GM23248 (cell line): ENCODE measurements around the gene RHOC. TPM values are rescaled to one million over a fixed set of nuclear protein-coding genes. Genes with fewer than 3 reads are reported as not detected.

Source experiments
- DNase-seq: peaks from one replicate; pipeline ENCODE4 v3.0.0-alpha.2; 2015
- H2AFZ ChIP-seq: fragments of 200-600 bp; sonication (generic); 2 replicates; pipeline ENCODE4 v1.6.1; 2016; ENCODE audit warnings: antibody characterized with exemption
- H3F3A ChIP-seq: fragments of 200-600 bp; sonication (generic); 2 replicates; pipeline ENCODE4 v1.6.1; 2016; ENCODE audit warnings: mild to moderate bottlenecking, antibody characterized with exemption, mixed run types; ENCODE audit not compliant: insufficient read depth
- H3K27ac ChIP-seq: fragments of 200-600 bp; sonication (generic); 2 replicates; pipeline ENCODE4 v1.5.1; 2016; ENCODE audit warnings: mild to moderate bottlenecking
- H3K27me3 ChIP-seq: fragments of 200-600 bp; sonication (generic); replicated peaks from 2 replicates; pipeline ENCODE4 v1.6.1; 2016; ENCODE audit warnings: mild to moderate bottlenecking; ENCODE audit not compliant: insufficient read depth
- H3K36me3 ChIP-seq: fragments of 200-600 bp; sonication (generic); 2 replicates; pipeline ENCODE4 v1.6.1; 2016; ENCODE audit warnings: low read depth, mild to moderate bottlenecking
- H3K4me1 ChIP-seq: fragments of 200-600 bp; sonication (generic); 2 replicates; pipeline ENCODE4 v1.6.1; 2016; ENCODE audit warnings: mild to moderate bottlenecking; ENCODE audit not compliant: insufficient read depth
- H3K4me2 ChIP-seq: fragments of 200-600 bp; sonication (generic); one replicate; pipeline ENCODE4 v1.6.1; 2016; ENCODE audit warnings: mild to moderate bottlenecking; ENCODE audit not compliant: unreplicated experiment
- H3K4me3 ChIP-seq: fragments of 200-600 bp; sonication (generic); 2 replicates; pipeline ENCODE4 v1.5.1; 2016; ENCODE audit warnings: mild to moderate bottlenecking
- H3K79me2 ChIP-seq: fragments of 200-600 bp; sonication (generic); 2 replicates; pipeline ENCODE4 v1.6.1; 2016; ENCODE audit warnings: mild to moderate bottlenecking; ENCODE audit not compliant: insufficient read depth
- H3K9ac ChIP-seq: fragments of 200-600 bp; sonication (generic); 2 replicates; pipeline ENCODE4 v1.6.1; 2016; ENCODE audit warnings: mild to moderate bottlenecking
- H3K9me2 ChIP-seq: fragments of 200-600 bp; sonication (generic); 2 replicates; pipeline ENCODE4 v1.6.1; 2016; ENCODE audit warnings: mixed run types, mild to moderate bottlenecking, moderate library complexity; ENCODE audit not compliant: insufficient read depth
- H3K9me3 ChIP-seq: fragments of 200-600 bp; sonication (generic); one replicate; pipeline ENCODE4 v1.6.1; 2017; ENCODE audit warnings: low read depth
- H4K20me1 ChIP-seq: fragments of 200-600 bp; sonication (generic); 2 replicates; pipeline ENCODE4 v1.6.0; 2016; ENCODE audit not compliant: insufficient read depth
- EZH2 ChIP-seq: fragments of 200-600 bp; sonication (generic); IDR thresholded peaks from 2 replicates; pipeline ENCODE4 v1.6.1; 2018; ENCODE audit warnings: antibody characterized with exemption, mild to moderate bottlenecking; ENCODE audit not compliant: insufficient read depth, poor library complexity, severe bottlenecking
- EZH2phosphoT487 ChIP-seq: fragments of 200-600 bp; sonication (generic); IDR thresholded peaks from 2 replicates; pipeline ENCODE4 v1.6.1; 2018; ENCODE audit warnings: antibody characterized with exemption, moderate library complexity, mild to moderate bottlenecking, low read depth; ENCODE audit not compliant: insufficient read depth
- WGBS, 2 experiments: methylation state at CpG; one replicate each; pipeline ENCODE4 v1.1.6; 2015 to 2017; ENCODE audit warnings: low lambda C conversion rate in 2 of 2, low coverage in 1 of 2; ENCODE audit errors: missing lambda C conversion rate in 2 of 2; 5-methylcytosine and 5-hydroxymethylcytosine counted together
- in situ Hi-C: fragments of 300-500 bp; cut with MboI; formaldehyde crosslinking; loops from 2 replicates; pipeline ENCODE4 v1.15.0; 2020
- polyA plus RNA-seq: library from polyadenylated mRNA; unstranded; fragments of >200 nt; fragmentation: Nextera tagmentation; extraction: Ambion mirVana; gene quantifications from 2 replicates; pipeline ENCODE4 v1.2.1, GENCODE V29; 2016
- total RNA-seq: library from RNA; depleted of rRNA; stranded (reverse); fragments of >200 nt; shearing (Covaris generic); gene quantifications from 2 replicates; pipeline ENCODE4 v1.2.3, GENCODE V29; 2014; rRNA removed

RHOC gene
- total RNA-seq (486 and 625 TPM in 2 replicates), polyA plus RNA-seq (711 and 762 TPM in 2 replicates)

GRCh38 chr1:112706505-112707220, at the start of gene RHOC:
TSS of gene RHOC (minus strand) at chr1:112707127. CDS start at chr1:112703799, 3,328 bp downstream.
- H3K4me1 ChIP-seq = peaks cover 12% of the 10 kb centered on the region
- no peaks in the 10 kb centered on the region for H3K9me2 ChIP-seq
- H3K36me3 ChIP-seq = no peaks in the 10 kb centered on the region; the same call in 1 of the 2 replicates
- no peaks in the 10 kb centered on the region for H3K27me3 ChIP-seq
- H3F3A ChIP-seq = peaks cover 34% of the 10 kb centered on the region
- peak; percentile 87 for DNase-seq
- WGBS, 2 experiments = 2 to 5% methylated on average over 19 to 55 of the region's 61 CpGs
- H4K20me1 ChIP-seq = no peaks in the 10 kb centered on the region
- in situ Hi-C loops = no loop called here
- H3K4me3 ChIP-seq = peak within 1 kb of the TSS; percentile 90
- TF ChIP-seq EZH2 (no peak), EZH2phosphoT487 (no peak)
- H3K9me3 ChIP-seq = no peaks in the 10 kb centered on the region
- H2AFZ ChIP-seq = peak within 1 kb of the TSS; percentile 87
- H3K79me2 ChIP-seq = peaks cover 42% of the 10 kb centered on the region
- H3K4me2 ChIP-seq = peak within 1 kb of the TSS; percentile 96
- H3K27ac ChIP-seq = peak within 1 kb of the TSS; percentile 84
- peak within 1 kb of the TSS; percentile 95 for H3K9ac ChIP-seq

GRCh38 chr1:112754116-112754628, 47.2 kb upstream of the RHOC start:
- no peak overlapping the region for H3K4me3 ChIP-seq
- no peaks in the 10 kb centered on the region for H3K9me3 ChIP-seq
- no peaks in the 10 kb centered on the region for H3K9me2 ChIP-seq
- TF ChIP-seq EZH2phosphoT487 (no peak), EZH2 (no peak)
- in situ Hi-C loops = no loop called here
- no peaks in the 10 kb centered on the region for H3K4me1 ChIP-seq
- no peaks in the 10 kb centered on the region for H3F3A ChIP-seq
- no peak for DNase-seq
- H2AFZ ChIP-seq = no peak overlapping the region
- WGBS, 2 experiments = 0% methylated on average over 1 of the region's 1 CpG
- no peak overlapping the region for H3K4me2 ChIP-seq
- no peak overlapping the region for H3K9ac ChIP-seq
- H4K20me1 ChIP-seq = no peaks in the 10 kb centered on the region
- no peaks in the 10 kb centered on the region for H3K79me2 ChIP-seq
- no peaks in the 10 kb centered on the region for H3K36me3 ChIP-seq
- no peak overlapping the region for H3K27ac ChIP-seq
- H3K27me3 ChIP-seq = no peaks in the 10 kb centered on the region

GRCh38 chr1:112748396-112748795, 41.5 kb upstream of the RHOC start:
- H3K27ac ChIP-seq = no peak overlapping the region
- in situ Hi-C loops = no loop called here

GRCh38 chr1:112744009-112744578, 37.2 kb upstream of the RHOC start:
- Histone ChIP-seq H3K27me3 (no peaks in the 10 kb centered on the region), H3K27ac (no peak overlapping the region), H3K9me3 (no peaks in the 10 kb centered on the region), H2AFZ (peak overlapping the region; percentile 80), H3K36me3 (no peaks in the 10 kb centered on the region), H3K79me2 (no peaks in the 10 kb centered on the region), H4K20me1 (no peaks in the 10 kb centered on the region), H3F3A (no peaks in the 10 kb centered on the region), H3K9ac (peak overlapping the region; percentile 2; the same call in 1 of the 2 replicates), H3K4me1 (no peaks in the 10 kb centered on the region), H3K4me2 (peak overlapping the region; percentile 62), H3K4me3 (peak overlapping the region; percentile 63), H3K9me2 (no peaks in the 10 kb centered on the region)
- TF ChIP-seq EZH2phosphoT487 (no peak), EZH2 (no peak)
- WGBS, 2 experiments = 4 to 7% methylated on average over 28 to 40 of the region's 58 CpGs
- in situ Hi-C loops = no loop called here
- peak; percentile 83 for DNase-seq

More at GRCh38 chr1:112748396-112748795, 41.5 kb upstream of the RHOC start:
- no peaks in the 10 kb centered on the region for H3K4me1 ChIP-seq
- H3K4me2 ChIP-seq = no peak overlapping the region
- 92 to 93% methylated on average over 12 of the region's 12 CpGs for WGBS, 2 experiments
- no peaks in the 10 kb centered on the region for H3K27me3 ChIP-seq
- H3K9me2 ChIP-seq = no peaks in the 10 kb centered on the region
- H3K4me3 ChIP-seq = no peak overlapping the region
- H4K20me1 ChIP-seq = no peaks in the 10 kb centered on the region
- TF ChIP-seq EZH2 (no peak), EZH2phosphoT487 (no peak)
- no peaks in the 10 kb centered on the region for H3F3A ChIP-seq
- no peak overlapping the region for H3K9ac ChIP-seq
- H2AFZ ChIP-seq = no peak overlapping the region
- no peaks in the 10 kb centered on the region for H3K36me3 ChIP-seq
- no peak for DNase-seq
- no peaks in the 10 kb centered on the region for H3K9me3 ChIP-seq
- H3K79me2 ChIP-seq = no peaks in the 10 kb centered on the region
